ENCODE measurements around the gene GOLIM4.
A peak's percentile ranks its signal among the peaks of the same experiment; 100 is the strongest.

Gene GOLIM4

DNA sequence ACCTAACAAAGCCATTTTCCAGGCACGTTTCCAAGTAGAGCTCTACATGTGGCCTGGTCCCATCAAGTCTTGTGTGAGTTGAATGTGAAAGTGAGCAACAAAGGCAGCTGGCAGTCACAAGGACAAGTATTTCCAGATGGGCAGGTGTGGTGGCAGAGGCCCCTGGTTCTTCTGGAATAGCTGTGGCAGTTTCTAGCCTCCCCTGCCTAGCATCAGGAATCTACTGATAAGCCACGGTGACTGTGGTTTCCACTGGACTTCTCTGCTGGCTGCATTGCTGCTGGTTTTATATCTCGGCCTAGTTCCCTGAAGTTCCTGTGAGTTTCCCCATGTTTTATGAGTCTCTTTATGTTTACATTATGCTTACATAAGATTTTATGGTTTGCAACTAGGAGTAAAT lies 117.7 kb downstream of the GOLIM4 start:
- peak; percentile 83 for DNase-seq

GRCh38 chr3:167976516-167977361 lies 119.0 kb downstream of the GOLIM4 start:
- DNase-seq = no peak

GRCh38 chr3:167973901-167974300 lies 121.8 kb downstream of the GOLIM4 start:
- no peak for DNase-seq

DNA sequence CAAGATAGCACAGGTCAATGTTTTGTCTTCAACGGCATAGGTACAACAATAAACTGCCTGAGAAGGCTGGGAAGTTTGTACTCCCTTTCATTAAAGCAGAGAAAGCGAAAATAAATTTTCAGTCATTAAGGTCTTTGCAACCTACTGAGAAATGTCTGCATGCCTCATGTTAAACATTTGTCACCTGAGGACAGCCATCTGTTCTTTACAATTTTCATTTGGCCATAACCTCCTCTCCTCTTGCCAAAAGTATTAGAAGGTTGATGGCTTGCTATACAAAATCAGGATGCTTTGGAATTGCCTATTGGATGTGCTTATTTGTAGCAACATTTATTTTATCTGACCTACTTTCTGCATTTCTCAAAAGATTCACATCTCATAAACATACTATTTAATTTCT lies 122.7 kb downstream of the GOLIM4 start:
- no peak for DNase-seq

DNA sequence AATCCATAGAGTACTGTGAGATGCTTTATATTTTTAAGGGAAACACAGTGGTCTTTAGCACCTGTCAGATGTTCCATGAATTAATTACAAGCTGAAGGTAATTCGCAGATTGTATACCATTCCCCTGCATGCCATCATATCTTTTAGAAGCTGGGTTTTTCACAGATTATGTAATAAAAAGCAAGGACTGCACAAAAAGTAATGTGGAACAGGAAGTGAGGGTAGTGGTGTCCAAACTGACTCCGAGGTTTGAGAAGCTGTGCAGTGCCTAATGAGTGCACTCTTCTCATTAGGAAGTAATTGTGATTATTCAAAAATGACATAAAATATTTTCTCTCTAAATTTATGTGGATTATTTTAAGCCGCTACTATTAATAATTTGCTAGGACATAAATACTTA lies 123.2 kb downstream of the GOLIM4 start:
- no peak for DNase-seq

DNA sequence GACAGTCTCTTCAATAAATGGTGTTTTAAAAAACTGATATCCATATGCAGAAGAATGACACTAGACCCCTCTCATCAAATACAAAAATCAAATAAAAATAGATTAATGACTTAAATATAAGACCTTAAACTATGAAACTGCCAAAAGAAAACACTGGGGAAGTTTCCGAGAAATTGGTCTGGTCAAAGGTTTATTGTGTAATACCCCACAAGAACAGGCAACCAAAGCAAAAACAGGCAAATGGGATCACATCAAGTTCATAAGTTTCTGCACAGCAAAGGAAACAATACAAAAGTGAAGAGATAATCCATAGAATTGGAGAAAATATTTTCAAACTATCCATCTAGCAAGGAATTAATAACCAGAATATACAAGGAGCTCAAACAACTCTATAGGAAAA lies 126.2 kb downstream of the GOLIM4 start:
- DNase-seq = no peak

DNA sequence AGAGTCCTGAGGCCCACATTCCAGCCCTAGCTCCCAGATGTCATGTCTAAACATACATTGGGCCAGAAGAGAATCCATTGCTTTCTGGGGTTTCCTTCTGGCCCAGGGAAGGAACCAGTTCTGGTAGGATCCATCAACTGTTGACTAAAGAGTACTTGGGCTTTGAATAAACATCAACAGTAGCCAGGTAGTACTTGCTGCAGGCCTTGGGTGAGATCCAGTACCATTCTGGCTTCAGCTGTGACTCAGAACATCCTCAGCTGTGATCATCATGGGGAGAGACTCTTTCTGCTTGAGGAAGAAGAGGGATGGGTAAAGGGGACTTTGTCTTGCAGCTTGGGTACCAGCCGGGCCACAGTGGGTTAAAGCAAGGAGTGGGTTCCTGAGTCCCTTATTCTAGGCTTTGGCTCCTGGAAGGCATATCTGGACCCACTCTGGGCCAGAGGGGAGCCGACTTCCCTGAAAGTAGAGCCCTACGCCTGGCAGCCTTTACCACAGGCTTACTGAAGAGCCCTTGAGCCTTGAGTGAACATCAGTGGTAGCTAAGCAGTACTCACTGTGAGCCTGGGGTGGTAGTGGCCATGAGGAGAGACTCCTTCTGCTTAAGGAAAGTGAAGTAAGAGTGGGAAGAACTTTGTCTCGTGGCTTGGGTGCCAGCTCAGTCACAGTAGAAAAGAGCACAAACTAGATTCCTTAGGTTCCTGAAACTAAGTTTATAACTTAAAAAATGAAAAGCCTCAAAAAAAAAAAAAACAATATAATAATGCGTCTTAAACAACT lies 128.3 kb downstream of the GOLIM4 start:
- no peak for DNase-seq

Measured in NCI-H1105 treated with DMSO at 0.1 percent for 48 hours (cell line).